Neutrophil (primary cell): ENCODE measurements around the gene XRCC4.

Experiments
- H3K27ac ChIP-seq: fragments of 200-600 bp; sonication (generic); 2 replicates; pipeline ENCODE4 v1.5.1; 2016; ENCODE audit warnings: mild to moderate bottlenecking, moderate library complexity
- H3K27me3 ChIP-seq: fragments of 200-600 bp; sonication (generic); 2 replicates; pipeline ENCODE4 v1.6.0; 2016; ENCODE audit warnings: mild to moderate bottlenecking
- H3K36me3 ChIP-seq: fragments of 200-600 bp; sonication (generic); 2 replicates; pipeline ENCODE4 v1.5.1; 2017
- H3K4me1 ChIP-seq, 2 experiments: fragments of 200-600 bp in 1 of 2; sonication (generic) in 1 of 2; 1 replicate in 1 of 2; 2 replicates in 1 of 2; pipeline versions ENCODE4 v1.5.1 to v1.6.1; 2013 to 2016; ENCODE audit warnings: low read depth in 1 of 2, low read length in 1 of 2, mild to moderate bottlenecking in 1 of 2, moderate library complexity in 1 of 2; ENCODE audit not compliant: control insufficient read depth in 1 of 2, insufficient read depth in 1 of 2
- H3K4me3 ChIP-seq, 2 experiments: fragments of 200-600 bp in 1 of 2; sonication (generic) in 1 of 2; 1 replicate in 1 of 2; 2 replicates in 1 of 2; pipeline ENCODE4 v1.5.1; 2013 to 2016; ENCODE audit warnings: low read depth in 1 of 2, low read length in 1 of 2, mild to moderate bottlenecking in 1 of 2, moderate library complexity in 1 of 2
- H3K9me3 ChIP-seq: fragments of 200-600 bp; sonication (generic); 2 replicates; pipeline ENCODE4 v1.5.1; 2016
- CTCF ChIP-seq: fragments of 200-600 bp; sonication (generic); IDR thresholded peaks from 2 replicates; pipeline ENCODE4 v1.5.1; 2016; ENCODE audit warnings: antibody characterized with exemption

The XRCC4 gene

DNA sequence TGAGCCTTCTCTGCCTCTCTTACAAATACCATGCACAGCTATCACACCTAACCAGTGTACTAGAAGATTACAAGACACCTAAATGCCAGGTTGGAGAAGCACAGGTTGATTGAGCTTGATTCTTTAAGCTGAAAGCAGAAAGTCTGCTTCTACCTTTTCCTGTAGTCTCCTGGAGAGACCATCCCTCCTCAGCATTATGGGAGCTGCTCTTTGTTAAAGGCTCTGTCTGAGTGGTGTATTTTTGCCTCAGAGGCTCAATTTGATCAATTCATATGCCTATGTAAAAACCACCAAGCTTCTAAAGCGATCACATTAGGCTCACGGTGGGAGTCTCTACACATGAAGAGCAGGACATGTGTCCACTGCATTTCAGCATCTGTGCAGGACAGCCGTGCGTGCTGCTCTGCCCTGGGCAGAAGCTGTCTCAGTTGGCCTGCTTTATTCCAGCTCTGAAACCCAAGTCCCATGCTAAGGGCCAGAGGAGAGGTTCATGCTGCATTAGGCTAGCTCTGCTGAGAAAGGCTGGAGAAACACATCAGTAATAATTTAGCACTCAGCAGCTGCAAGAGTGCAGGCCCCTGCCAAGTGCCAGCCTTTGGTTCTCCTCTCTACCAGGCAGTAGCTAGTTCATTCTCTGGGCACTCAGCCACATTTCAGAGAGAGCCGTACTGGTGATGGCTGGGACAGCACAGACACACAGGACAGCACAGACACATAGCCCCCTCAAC lies 41.8 kb upstream of the XRCC4 start:
- no peak overlapping the region for H3K27ac ChIP-seq
- no peaks in the 10 kb centered on the region for H3K27me3 ChIP-seq
- no peaks in the 10 kb centered on the region for H3K36me3 ChIP-seq
- H3K4me1 ChIP-seq: no peaks in the 10 kb centered on the region
- no peaks in the 10 kb centered on the region for H3K9me3 ChIP-seq
- no peak for TF ChIP-seq CTCF
- H3K4me3 ChIP-seq: no peak overlapping the region

- H3K36me3 ChIP-seq: no peaks in the 10 kb centered on the region
- H3K9me3 ChIP-seq: no peaks in the 10 kb centered on the region
- H3K4me1 ChIP-seq: no peaks in the 10 kb centered on the region
- no peak for TF ChIP-seq CTCF
- no peaks in the 10 kb centered on the region for H3K27me3 ChIP-seq
- no peak overlapping the region for H3K4me3 ChIP-seq
- no peak overlapping the region for H3K27ac ChIP-seq
Measured at GRCh38 chr5:83036991-83037575, 40.3 kb upstream of the XRCC4 start.

DNA sequence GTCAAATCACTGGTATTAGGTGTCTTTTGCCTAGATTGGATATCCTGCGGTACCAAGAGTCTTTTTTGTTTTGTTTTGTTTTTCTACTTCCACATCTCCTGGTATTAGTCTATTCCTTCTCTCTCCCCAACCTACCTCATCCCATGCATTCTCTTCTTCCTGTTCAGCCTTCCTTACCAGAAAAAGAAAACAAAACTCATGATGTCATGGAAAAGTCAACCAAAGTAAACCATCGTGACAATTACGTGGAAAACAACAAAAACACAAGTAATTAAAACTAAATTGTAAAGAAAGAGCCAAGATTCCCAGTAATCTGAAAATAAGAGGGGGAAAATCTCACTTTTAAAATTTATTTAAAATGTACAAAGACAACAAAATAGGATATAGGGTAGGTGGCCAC lies 38.4 kb upstream of the XRCC4 start:
- no peak overlapping the region for H3K27ac ChIP-seq
- H3K4me1 ChIP-seq: no peaks in the 10 kb centered on the region
- no peak for TF ChIP-seq CTCF

GRCh38 chr5:83042507-83042906 lies 34.8 kb upstream of the XRCC4 start:
- no peaks in the 10 kb centered on the region for H3K9me3 ChIP-seq
- no peaks in the 10 kb centered on the region for H3K4me1 ChIP-seq
- H3K27me3 ChIP-seq: no peaks in the 10 kb centered on the region
- H3K27ac ChIP-seq: no peak overlapping the region
- TF ChIP-seq CTCF: no peak
- H3K36me3 ChIP-seq: no peaks in the 10 kb centered on the region
- no peak overlapping the region for H3K4me3 ChIP-seq

More for the DNA sequence above, 38.4 kb upstream of the XRCC4 start:
- no peaks in the 10 kb centered on the region for H3K9me3 ChIP-seq
- no peaks in the 10 kb centered on the region for H3K27me3 ChIP-seq
- H3K36me3 ChIP-seq: no peaks in the 10 kb centered on the region
- H3K4me3 ChIP-seq: no peak overlapping the region

DNA sequence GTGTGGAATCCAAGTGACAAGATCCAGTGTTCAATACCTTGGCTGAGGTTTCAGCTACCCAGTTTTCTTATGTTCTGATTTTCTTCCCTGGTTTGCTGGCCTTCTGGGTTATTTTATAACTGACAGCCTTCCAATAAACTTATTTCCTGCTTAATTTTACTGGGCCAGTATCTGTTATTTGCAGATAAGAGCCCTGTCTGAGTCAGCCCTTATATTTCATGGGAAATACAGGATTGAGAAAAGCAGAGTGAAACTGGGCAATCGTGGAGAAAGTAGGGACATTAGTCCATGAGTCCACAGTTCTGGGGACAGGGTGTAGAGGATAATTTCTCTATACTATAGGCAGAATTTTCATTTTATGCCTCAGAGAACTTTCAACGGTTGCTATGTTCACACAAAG lies 32.4 kb upstream of the XRCC4 start:
- no peak overlapping the region for H3K27ac ChIP-seq
- no peaks in the 10 kb centered on the region for H3K4me1 ChIP-seq
- H3K27me3 ChIP-seq: no peaks in the 10 kb centered on the region
- H3K9me3 ChIP-seq: no peaks in the 10 kb centered on the region
- TF ChIP-seq CTCF: no peak
- peaks cover 5% of the 10 kb centered on the region for H3K36me3 ChIP-seq
- H3K4me3 ChIP-seq: no peak overlapping the region
